WI38 (cell line): ENCODE measurements around the gene PHACTR3.

ENCODE experiments used
- H3K4me3 ChIP-seq: 2 replicates; pipeline ENCODE4 v1.5.1; 2011; ENCODE audit warnings: low read depth, mild to moderate bottlenecking, control low read depth, low read length
- TF ChIP-seq, protein P1 (sequence below): IDR thresholded peaks from 2 replicates; pipeline ENCODE4 v1.5.1; 2012; ENCODE audit warnings: low read depth, mild to moderate bottlenecking, control low read depth, low read length

PHACTR3 gene

DNA sequence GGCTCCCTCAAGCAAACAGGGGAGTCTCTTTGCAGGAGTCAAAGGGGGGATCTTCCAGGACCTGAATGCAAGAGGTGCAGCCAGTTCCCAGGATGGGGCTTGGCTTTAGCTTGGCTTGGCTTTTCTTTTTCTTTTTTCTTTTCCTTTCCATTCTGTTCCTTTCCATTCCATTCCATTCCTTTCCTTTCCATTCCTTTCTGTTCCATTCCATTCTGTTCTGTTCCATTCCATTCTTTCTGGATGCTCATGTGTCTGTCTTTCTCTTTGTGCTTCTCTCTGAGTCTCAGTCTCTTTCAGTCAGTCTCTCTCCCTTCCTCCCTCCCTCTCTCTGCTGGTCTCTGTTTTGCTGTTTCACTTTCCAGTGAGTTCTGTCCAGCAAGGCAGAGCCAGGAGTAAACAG is 163.3 kb downstream of the PHACTR3 start:
- TF ChIP-seq, protein P1, sequence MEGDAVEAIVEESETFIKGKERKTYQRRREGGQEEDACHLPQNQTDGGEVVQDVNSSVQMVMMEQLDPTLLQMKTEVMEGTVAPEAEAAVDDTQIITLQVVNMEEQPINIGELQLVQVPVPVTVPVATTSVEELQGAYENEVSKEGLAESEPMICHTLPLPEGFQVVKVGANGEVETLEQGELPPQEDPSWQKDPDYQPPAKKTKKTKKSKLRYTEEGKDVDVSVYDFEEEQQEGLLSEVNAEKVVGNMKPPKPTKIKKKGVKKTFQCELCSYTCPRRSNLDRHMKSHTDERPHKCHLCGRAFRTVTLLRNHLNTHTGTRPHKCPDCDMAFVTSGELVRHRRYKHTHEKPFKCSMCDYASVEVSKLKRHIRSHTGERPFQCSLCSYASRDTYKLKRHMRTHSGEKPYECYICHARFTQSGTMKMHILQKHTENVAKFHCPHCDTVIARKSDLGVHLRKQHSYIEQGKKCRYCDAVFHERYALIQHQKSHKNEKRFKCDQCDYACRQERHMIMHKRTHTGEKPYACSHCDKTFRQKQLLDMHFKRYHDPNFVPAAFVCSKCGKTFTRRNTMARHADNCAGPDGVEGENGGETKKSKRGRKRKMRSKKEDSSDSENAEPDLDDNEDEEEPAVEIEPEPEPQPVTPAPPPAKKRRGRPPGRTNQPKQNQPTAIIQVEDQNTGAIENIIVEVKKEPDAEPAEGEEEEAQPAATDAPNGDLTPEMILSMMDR, result no peak
- no peak overlapping the region for H3K4me3 ChIP-seq

- H3K4me3 ChIP-seq, result no peak overlapping the region
- TF ChIP-seq, protein P1, result no peak
Measured at GRCh38 chr20:59770270-59770669, 165.9 kb downstream of the PHACTR3 start.

- TF ChIP-seq, protein P1, result no peak
- H3K4me3 ChIP-seq, result no peak overlapping the region
Measured at GRCh38 chr20:59770851-59771250, 166.5 kb downstream of the PHACTR3 start.

DNA sequence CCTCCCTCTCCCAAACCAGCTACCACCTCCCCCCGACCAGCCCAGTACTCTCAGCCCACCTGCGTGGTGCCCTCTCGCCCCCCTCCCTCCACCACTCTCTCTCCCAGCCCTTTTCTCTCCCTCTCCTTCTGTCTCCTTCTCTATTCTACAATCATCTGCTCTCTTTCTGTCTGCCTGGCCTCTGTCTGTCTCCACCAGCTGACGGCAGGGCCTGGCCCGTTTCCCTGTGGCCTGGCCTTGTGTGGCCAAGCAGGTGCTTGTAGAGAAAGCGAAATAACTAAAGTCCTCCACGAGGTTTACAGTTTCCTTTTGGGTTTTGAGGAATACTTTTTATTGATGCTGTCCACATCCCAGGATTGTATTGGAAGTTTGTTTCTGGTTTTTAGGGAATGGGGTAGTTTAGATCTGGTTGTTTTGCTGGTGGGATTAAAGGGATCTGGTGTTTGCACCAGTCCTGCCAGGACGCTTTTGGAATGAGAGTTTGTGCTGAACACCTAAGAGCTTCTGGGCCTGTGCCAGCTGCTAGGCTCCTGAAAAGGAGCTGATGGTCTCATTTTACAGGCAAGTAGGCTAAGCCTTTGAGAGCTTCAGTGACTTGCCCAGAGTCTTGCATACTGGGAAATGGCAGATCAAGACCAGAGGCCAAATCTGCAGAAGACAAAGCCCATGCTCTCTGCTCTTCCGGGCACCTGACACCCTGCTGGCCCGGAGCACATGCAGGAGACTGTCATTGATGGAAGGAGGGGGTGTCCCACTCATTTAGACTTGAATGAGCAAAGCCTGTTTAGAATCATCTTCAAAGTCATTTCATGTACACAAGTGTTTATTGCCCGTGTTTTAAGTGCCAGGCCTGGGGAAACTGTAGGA is 167.4 kb downstream of the PHACTR3 start:
- H3K4me3 ChIP-seq, result no peak overlapping the region

DNA sequence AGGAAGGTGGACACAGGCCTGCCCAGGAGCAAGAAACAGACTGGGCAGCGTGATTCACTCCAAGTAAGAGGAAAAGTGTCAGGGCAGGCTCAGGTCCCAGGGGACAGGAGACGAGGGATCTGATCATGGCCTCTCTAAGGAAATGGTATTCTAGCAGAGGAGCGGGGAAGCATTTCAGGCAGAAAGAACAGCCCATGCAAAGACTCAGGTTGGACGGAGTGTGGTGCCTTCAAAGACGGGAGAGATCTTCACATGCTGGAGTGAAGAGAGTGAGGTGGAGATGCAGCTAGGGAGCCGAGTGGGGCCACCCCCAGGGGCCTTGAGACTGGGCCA is 168.0 kb downstream of the PHACTR3 start:
- no peak overlapping the region for H3K4me3 ChIP-seq
- TF ChIP-seq, protein P1, result no peak

More for the DNA sequence above, 167.4 kb downstream of the PHACTR3 start:
- TF ChIP-seq, protein P1, result no peak

GRCh38 chr20:59772931-59773913 is 168.9 kb downstream of the PHACTR3 start:
- H3K4me3 ChIP-seq, result no peak overlapping the region
- TF ChIP-seq, protein P1, result no peak
